Gastrocnemius medialis (tissue), 4 donors: ENCODE results near the gene PHKB.

Experiments used
- POLR2A ChIP-seq, 2 donors: fragments of 450-650 bp; IDR thresholded peaks; one replicate each; pipeline ENCODE4 v1.6.1; 2017; ENCODE audit warnings: antibody characterized with exemption in 2 of 2, mild to moderate bottlenecking in 2 of 2, moderate library complexity in 2 of 2
- TF ChIP-seq, protein P1 (sequence below), 5 experiments: fragments of 450-650 bp in 3 of 5; fragments of 200-600 bp in 2 of 5; sonication (generic) in 2 of 5; IDR thresholded peaks in 4 of 5; conservative IDR thresholded peaks in 1 of 5; 1 replicate in 4 of 5; 2 replicates in 1 of 5; pipeline ENCODE4 v1.5.1; 2016 to 2019; ENCODE audit warnings: antibody characterized with exemption in 5 of 5, mild to moderate bottlenecking in 3 of 5, moderate library complexity in 3 of 5

- TF ChIP-seq, protein P1, sequence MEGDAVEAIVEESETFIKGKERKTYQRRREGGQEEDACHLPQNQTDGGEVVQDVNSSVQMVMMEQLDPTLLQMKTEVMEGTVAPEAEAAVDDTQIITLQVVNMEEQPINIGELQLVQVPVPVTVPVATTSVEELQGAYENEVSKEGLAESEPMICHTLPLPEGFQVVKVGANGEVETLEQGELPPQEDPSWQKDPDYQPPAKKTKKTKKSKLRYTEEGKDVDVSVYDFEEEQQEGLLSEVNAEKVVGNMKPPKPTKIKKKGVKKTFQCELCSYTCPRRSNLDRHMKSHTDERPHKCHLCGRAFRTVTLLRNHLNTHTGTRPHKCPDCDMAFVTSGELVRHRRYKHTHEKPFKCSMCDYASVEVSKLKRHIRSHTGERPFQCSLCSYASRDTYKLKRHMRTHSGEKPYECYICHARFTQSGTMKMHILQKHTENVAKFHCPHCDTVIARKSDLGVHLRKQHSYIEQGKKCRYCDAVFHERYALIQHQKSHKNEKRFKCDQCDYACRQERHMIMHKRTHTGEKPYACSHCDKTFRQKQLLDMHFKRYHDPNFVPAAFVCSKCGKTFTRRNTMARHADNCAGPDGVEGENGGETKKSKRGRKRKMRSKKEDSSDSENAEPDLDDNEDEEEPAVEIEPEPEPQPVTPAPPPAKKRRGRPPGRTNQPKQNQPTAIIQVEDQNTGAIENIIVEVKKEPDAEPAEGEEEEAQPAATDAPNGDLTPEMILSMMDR (IDR thresholded peaks at IDR 0.05 in 4 of 5, conservative IDR thresholded peaks at IDR 0.05 in 1 of 5) = no peak
- no peak for TF ChIP-seq POLR2A (IDR thresholded peaks at IDR 0.05)
Measured at GRCh38 chr16:47625115-47625567, 164.0 kb downstream of the PHKB start.
